Natural killer cell (primary cell): Measurements from ENCODE around the gene WDR18. TPM values are rescaled to one million over a fixed set of nuclear protein-coding genes. Genes with fewer than 3 reads are reported as not detected.

Source experiments
- ATAC-seq, 3 donors: fragments of 150-1000 bp in 2 of 3; fragments of 200-7000 bp in 1 of 3; cut with Tn5 transposase; 1 replicate in 1 of 3; 2 replicates in 2 of 3; pipeline ENCODE4 v1.10.0; 2021; ENCODE audit warnings: mild to moderate bottlenecking in 2 of 3, moderate library complexity in 2 of 3
- DNase-seq, 2 donors: peaks; one replicate each; pipeline versions ENCODE4 v3.0.0 to v3.0.0-alpha.2; 2013 to 2021; ENCODE audit warnings: mixed read lengths in 1 of 2
- H3K27ac ChIP-seq: one replicate; pipeline ENCODE4 v1.5.1; 2013; ENCODE audit warnings: mild to moderate bottlenecking, low read length
- H3K27me3 ChIP-seq: one replicate; pipeline ENCODE4 v1.6.1; 2013; ENCODE audit warnings: low read length; ENCODE audit not compliant: control insufficient read depth, insufficient read depth
- H3K36me3 ChIP-seq: one replicate; pipeline ENCODE4 v1.6.1; 2013; ENCODE audit warnings: low read length; ENCODE audit not compliant: control insufficient read depth, insufficient read depth
- H3K4me1 ChIP-seq: one replicate; pipeline ENCODE4 v1.6.1; 2013; ENCODE audit warnings: low read length; ENCODE audit not compliant: control insufficient read depth, insufficient read depth
- H3K4me3 ChIP-seq: one replicate; pipeline ENCODE4 v1.5.1; 2013; ENCODE audit warnings: low read length
- H3K9me3 ChIP-seq: one replicate; pipeline ENCODE4 v1.6.1; 2013; ENCODE audit warnings: low read length; ENCODE audit not compliant: control insufficient read depth, insufficient read depth
- H3K27ac Mint-ChIP-seq, 2 donors: one replicate each; pipeline ENCODE4 v1.8.0; 2022; ENCODE audit warnings: mild to moderate bottlenecking in 2 of 2, mixed read lengths in 2 of 2, moderate library complexity in 1 of 2
- H3K27me3 Mint-ChIP-seq, 2 donors: one replicate each; pipeline ENCODE4 v1.8.0; 2022; ENCODE audit warnings: low read depth in 2 of 2, mixed read lengths in 2 of 2
- H3K36me3 Mint-ChIP-seq: one replicate; pipeline ENCODE4 v1.8.0; 2022; ENCODE audit warnings: mixed read lengths
- H3K4me1 Mint-ChIP-seq, 2 donors: one replicate each; pipeline ENCODE4 v1.8.0; 2022; ENCODE audit warnings: mixed read lengths in 2 of 2
- H3K4me3 Mint-ChIP-seq: one replicate; pipeline ENCODE4 v1.8.0; 2022; ENCODE audit warnings: mild to moderate bottlenecking, moderate library complexity, mixed read lengths
- H3K9me3 Mint-ChIP-seq, 2 donors: one replicate each; pipeline ENCODE4 v1.8.0; 2022; ENCODE audit warnings: mixed read lengths in 2 of 2
- WGBS: methylation state at CpG from one replicate; pipeline ENCODE4 v1.1.7; 2013; ENCODE audit warnings: missing lambda C conversion rate; ENCODE audit not compliant: insufficient coverage; 5-methylcytosine and 5-hydroxymethylcytosine counted together
- intact Hi-C: fragments of 100-400 bp; cut with micrococcal nuclease; formaldehyde crosslinking; loops from one replicate; pipeline ENCODE4 v1.14.2; 2022
- total RNA-seq, 4 donors: library from RNA; stranded (reverse); fragments of 120-200 nt in 1 of 4; gene quantifications; one replicate each; pipeline versions ENCODE4 v1.2.3 to v1.2.4, GENCODE V29; 2013 to 2022
- TF ChIP-seq, protein P1 (sequence below): fragments of 200-600 bp; IDR thresholded peaks from one replicate; pipeline ENCODE4 v1.8.0; 2022; ENCODE audit warnings: antibody characterized with exemption

The WDR18 gene
- total RNA-seq, 3 donors from 2014 or later (not counting 1 experiment from before 2014, with no cell fraction given), result 17.5 to 25.4 (median 22.7) TPM

DNA sequence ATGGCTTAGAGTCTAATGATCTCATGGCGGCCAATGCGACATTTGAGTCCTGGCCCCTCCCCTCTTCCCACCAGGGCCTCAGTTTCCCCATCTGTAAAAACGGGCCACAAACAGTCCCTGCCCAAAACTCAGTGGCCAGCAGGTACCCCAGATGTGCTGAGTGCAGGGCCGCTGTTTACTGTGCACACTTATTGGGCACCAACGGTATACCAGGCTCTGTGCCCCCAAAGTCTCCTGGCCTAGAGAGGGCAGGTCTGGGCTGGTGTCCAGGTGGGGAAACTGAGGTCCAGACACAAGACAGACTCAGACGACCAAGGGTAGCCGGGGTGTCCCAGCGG is 23.6 kb upstream of the WDR18 start:
- no peak overlapping the region for H3K4me3 ChIP-seq

DNA sequence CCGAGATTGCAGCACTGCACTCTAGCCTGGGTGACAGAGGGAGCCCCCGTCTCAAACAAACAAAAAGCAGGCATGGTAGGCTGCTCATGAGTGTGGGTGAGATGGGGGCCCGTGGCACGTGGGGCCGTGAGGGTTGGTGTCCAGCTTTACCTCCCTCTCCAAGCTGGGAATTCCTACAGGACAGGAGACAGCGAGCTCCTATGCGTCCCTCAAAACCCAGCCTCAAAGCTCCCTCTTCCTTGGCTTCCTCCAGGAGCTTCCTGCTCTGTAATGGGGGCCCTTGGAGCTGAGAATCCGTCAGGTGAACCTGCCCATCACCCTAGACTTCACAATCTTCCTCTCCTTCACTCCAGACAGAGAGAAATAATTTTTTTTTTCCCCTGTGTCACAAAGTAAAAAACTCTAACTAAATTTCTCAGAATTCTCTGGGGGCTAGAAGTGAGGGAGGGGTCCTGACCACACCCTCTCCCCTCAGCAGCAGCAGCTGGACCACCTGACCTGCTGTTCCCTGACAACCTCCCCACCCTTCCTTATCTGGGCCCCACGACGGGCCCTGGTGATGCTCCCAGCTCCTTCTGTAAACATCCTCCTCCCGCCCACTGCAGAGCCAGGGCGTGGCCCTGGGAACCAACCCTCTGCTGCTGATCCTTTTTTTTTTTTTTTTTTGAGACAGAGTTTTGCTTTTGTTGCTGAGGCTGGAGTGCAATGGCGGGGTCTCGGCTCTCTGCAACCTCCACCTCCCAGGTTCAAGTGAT is 22.1 kb upstream of the WDR18 start:
- no peak overlapping the region for H3K27ac Mint-ChIP-seq

More for the DNA sequence above, 23.6 kb upstream of the WDR18 start:
- DNase-seq (no peak), ATAC-seq (no peak)
- Histone ChIP-seq H3K36me3 (peaks cover 7% of the 10 kb centered on the region), H3K9me3 (no peaks in the 10 kb centered on the region), H3K27me3 (no peaks in the 10 kb centered on the region), H3K4me1 (no peaks in the 10 kb centered on the region), H3K27ac (no peak overlapping the region)
- Mint-ChIP-seq H3K4me1 (no peaks in the 10 kb centered on the region), H3K36me3 (no peaks in the 10 kb centered on the region), H3K4me3 (no peak overlapping the region), H3K27me3 (no peaks in the 10 kb centered on the region), H3K9me3 (no peaks in the 10 kb centered on the region), H3K27ac (no peak overlapping the region)
- intact Hi-C loops, result no loop called here
- 86% methylated on average over 8 of the region's 8 CpGs for WGBS
- TF ChIP-seq, protein P1, sequence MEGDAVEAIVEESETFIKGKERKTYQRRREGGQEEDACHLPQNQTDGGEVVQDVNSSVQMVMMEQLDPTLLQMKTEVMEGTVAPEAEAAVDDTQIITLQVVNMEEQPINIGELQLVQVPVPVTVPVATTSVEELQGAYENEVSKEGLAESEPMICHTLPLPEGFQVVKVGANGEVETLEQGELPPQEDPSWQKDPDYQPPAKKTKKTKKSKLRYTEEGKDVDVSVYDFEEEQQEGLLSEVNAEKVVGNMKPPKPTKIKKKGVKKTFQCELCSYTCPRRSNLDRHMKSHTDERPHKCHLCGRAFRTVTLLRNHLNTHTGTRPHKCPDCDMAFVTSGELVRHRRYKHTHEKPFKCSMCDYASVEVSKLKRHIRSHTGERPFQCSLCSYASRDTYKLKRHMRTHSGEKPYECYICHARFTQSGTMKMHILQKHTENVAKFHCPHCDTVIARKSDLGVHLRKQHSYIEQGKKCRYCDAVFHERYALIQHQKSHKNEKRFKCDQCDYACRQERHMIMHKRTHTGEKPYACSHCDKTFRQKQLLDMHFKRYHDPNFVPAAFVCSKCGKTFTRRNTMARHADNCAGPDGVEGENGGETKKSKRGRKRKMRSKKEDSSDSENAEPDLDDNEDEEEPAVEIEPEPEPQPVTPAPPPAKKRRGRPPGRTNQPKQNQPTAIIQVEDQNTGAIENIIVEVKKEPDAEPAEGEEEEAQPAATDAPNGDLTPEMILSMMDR, result no peak

GRCh38 chr19:962683-963400 is 21.3 kb upstream of the WDR18 start:
- no peak overlapping the region for H3K4me3 Mint-ChIP-seq
- no peak overlapping the region for H3K27ac ChIP-seq
- H3K27ac Mint-ChIP-seq, result no peak overlapping the region
- 93% methylated on average over 31 of the region's 31 CpGs for WGBS
- DNase-seq (no peak), ATAC-seq (no peak)
- H3K36me3 ChIP-seq, result peaks cover 17% of the 10 kb centered on the region
- H3K27me3 Mint-ChIP-seq, result no peaks in the 10 kb centered on the region
- H3K4me1 ChIP-seq, result no peaks in the 10 kb centered on the region
- H3K9me3 ChIP-seq, result no peaks in the 10 kb centered on the region
- H3K4me1 Mint-ChIP-seq, result no peaks in the 10 kb centered on the region
- H3K36me3 Mint-ChIP-seq, result no peaks in the 10 kb centered on the region
- no peaks in the 10 kb centered on the region for H3K27me3 ChIP-seq
- H3K9me3 Mint-ChIP-seq, result no peaks in the 10 kb centered on the region
- no peak overlapping the region for H3K4me3 ChIP-seq
- intact Hi-C loops, result no loop called here
- TF ChIP-seq, protein P1, result no peak

More for the DNA sequence above, 22.1 kb upstream of the WDR18 start:
- no peak for ATAC-seq
- WGBS, result 87% methylated on average over 12 of the region's 14 CpGs
- Histone ChIP-seq H3K4me3 (no peak overlapping the region), H3K27me3 (no peaks in the 10 kb centered on the region), H3K4me1 (no peaks in the 10 kb centered on the region), H3K27ac (no peak overlapping the region), H3K9me3 (no peaks in the 10 kb centered on the region), H3K36me3 (peaks cover 12% of the 10 kb centered on the region)
- no peak for DNase-seq
- intact Hi-C loops, result no loop called here
- H3K9me3 Mint-ChIP-seq, result no peaks in the 10 kb centered on the region
- no peak overlapping the region for H3K4me3 Mint-ChIP-seq
- no peaks in the 10 kb centered on the region for H3K36me3 Mint-ChIP-seq
- H3K27me3 Mint-ChIP-seq, result no peaks in the 10 kb centered on the region
- TF ChIP-seq, protein P1, result no peak
- H3K4me1 Mint-ChIP-seq, result no peaks in the 10 kb centered on the region
